Caco-2 (cell line): ENCODE results near the gene LRRC45. TPM values are rescaled to one million over a fixed set of nuclear protein-coding genes. Genes with fewer than 3 reads are reported as not detected.

Source experiments
- BruUV-seq: library from RNA; stranded (reverse); fragments of 400-500 nt; replicated peaks from 2 replicates; lab custom pipeline; 2021; lab: Mats Ljungman, UMichigan
- CTCF ChIA-PET: fragments of 300-600 bp; sonication (Branson Sonifier 250); formaldehyde crosslinking; loops from one replicate; lab custom pipeline; 2022; ENCODE audit warnings: antibody characterized with exemption; lab: Charles Lee
- POLR2A ChIA-PET: fragments of 300-600 bp; sonication (Branson Sonifier 250); formaldehyde crosslinking; loops from one replicate; lab custom pipeline; 2022; ENCODE audit warnings: antibody characterized with exemption; lab: Charles Lee
- DNase-seq, 2 experiments: peaks; one replicate each; pipeline versions ENCODE4 v3.0.0 to v3.0.0-alpha.2; 2020 to 2022
- H3K27me3 ChIP-seq: replicated peaks from 2 replicates; pipeline ENCODE4 v1.6.0; 2011; ENCODE audit warnings: low read length; ENCODE audit not compliant: control insufficient read depth, insufficient read depth
- H3K36me3 ChIP-seq: 2 replicates; pipeline ENCODE4 v1.5.1; 2011; ENCODE audit warnings: low read length; ENCODE audit not compliant: control insufficient read depth, insufficient read depth
- H3K4me1 ChIP-seq: fragments of 250-450 bp; sonication (Bioruptor Pico); 2 replicates; pipeline ENCODE4 v1.5.1; 2020; ENCODE audit warnings: mild to moderate bottlenecking
- H3K4me3 ChIP-seq: 2 replicates; pipeline ENCODE4 v1.5.1; 2011; ENCODE audit warnings: low read depth, mild to moderate bottlenecking, control low read depth, low read length
- H3K9me3 ChIP-seq: fragments of 250-450 bp; sonication (Bioruptor Pico); 2 replicates; pipeline ENCODE4 v1.5.1; 2020; ENCODE audit warnings: mild to moderate bottlenecking, moderate library complexity
- H3K27ac Mint-ChIP-seq: one replicate; pipeline ENCODE4 v1.8.0; 2022; ENCODE audit warnings: mixed read lengths; ENCODE audit not compliant: unreplicated experiment
- H3K27me3 Mint-ChIP-seq: one replicate; pipeline ENCODE4 v1.8.0; 2022; ENCODE audit warnings: mixed read lengths; ENCODE audit not compliant: insufficient read depth, unreplicated experiment
- H3K36me3 Mint-ChIP-seq: one replicate; pipeline ENCODE4 v1.8.0; 2022; ENCODE audit warnings: mild to moderate bottlenecking, mixed read lengths; ENCODE audit not compliant: insufficient read depth, unreplicated experiment
- H3K4me1 Mint-ChIP-seq: one replicate; pipeline ENCODE4 v1.8.0; 2022; ENCODE audit warnings: low read depth, mixed read lengths; ENCODE audit not compliant: unreplicated experiment
- H3K4me3 Mint-ChIP-seq: one replicate; pipeline ENCODE4 v1.8.0; 2022; ENCODE audit warnings: mild to moderate bottlenecking, moderate library complexity, mixed read lengths; ENCODE audit not compliant: unreplicated experiment
- H3K9me3 Mint-ChIP-seq: one replicate; pipeline ENCODE4 v1.8.0; 2022; ENCODE audit warnings: mixed read lengths; ENCODE audit not compliant: unreplicated experiment
- CTCF ChIP-seq, 2 experiments: fragments of 200-600 bp in 1 of 2; IDR thresholded peaks; 1 replicate in 1 of 2; 2 replicates in 1 of 2; pipeline versions ENCODE4 v1.5.1 to v1.8.0; 2011 to 2022; ENCODE audit warnings: antibody characterized with exemption in 1 of 2, control low read depth in 1 of 2, inconsistent platforms in 1 of 2, low read depth in 1 of 2, low read length in 1 of 2, mild to moderate bottlenecking in 1 of 2, moderate library complexity in 1 of 2; ENCODE audit not compliant: insufficient read depth in 1 of 2, severe bottlenecking in 1 of 2, unreplicated experiment in 1 of 2
- intact Hi-C: fragments of 100-400 bp; cut with micrococcal nuclease; formaldehyde crosslinking; loops from one replicate; pipeline ENCODE4 v1.10.0; 2022; ENCODE audit not compliant: unreplicated experiment
- total RNA-seq: library from RNA; stranded (reverse); gene quantifications from 2 replicates; pipeline ENCODE4 v1.2.3, GENCODE V29; 2022

Gene LRRC45
- total RNA-seq, 1 experiment from 2014 or later = 33.2 TPM

GRCh38 chr17:82039695-82040299 lies 16.7 kb downstream of the LRRC45 start:
- no TSS peak for BruUV-seq
- H3K4me1 ChIP-seq = peaks cover 14% of the 10 kb centered on the region
- Mint-ChIP-seq H3K27ac (no peak overlapping the region), H3K27me3 (no peaks in the 10 kb centered on the region), H3K4me3 (no peak overlapping the region), H3K4me1 (peaks cover 5% of the 10 kb centered on the region), H3K36me3 (peaks cover 15% of the 10 kb centered on the region), H3K9me3 (peaks cover 9% of the 10 kb centered on the region)
- H3K9me3 ChIP-seq = no peaks in the 10 kb centered on the region
- no peak for DNase-seq
- POLR2A ChIA-PET = no interaction called here
- intact Hi-C loops = no loop called here
- no peak for TF ChIP-seq CTCF (IDR thresholded peaks at IDR 0.05; ENCODE audit: insufficient read depth in 1 of 2, low read depth in 1 of 2, low read length in 1 of 2, severe bottlenecking in 1 of 2, unreplicated experiment in 1 of 2)
- CTCF ChIA-PET = interaction anchor here (1.5 kb wide), 1 partner anchor 17 kb away, joined by 3 read pairs; the partner anchor contains the start of genes CENPX and LRRC45
- H3K27me3 ChIP-seq = no peaks in the 10 kb centered on the region
- no peak overlapping the region for H3K4me3 ChIP-seq
- no peaks in the 10 kb centered on the region; the same call in 1 of the 2 replicates for H3K36me3 ChIP-seq

- CTCF ChIA-PET = interaction anchor here (0.9 to 1.4 kb wide), 3 partner anchors 10 to 39 kb away, joined by 3 to 7 read pairs (median 7); partner anchors contain the start of gene RAC3
- POLR2A ChIA-PET = no interaction called here
Observed at GRCh38 chr17:82041144-82041814, 18.2 kb downstream of the LRRC45 start.

GRCh38 chr17:82042649-82043048 lies 19.5 kb downstream of the LRRC45 start:
- Histone ChIP-seq H3K9me3 (no peaks in the 10 kb centered on the region), H3K4me1 (peaks cover 4% of the 10 kb centered on the region; the same call in 1 of the 2 replicates), H3K4me3 (no peak overlapping the region), H3K27me3 (no peaks in the 10 kb centered on the region), H3K36me3 (no peaks in the 10 kb centered on the region)
- H3K27me3 Mint-ChIP-seq = no peaks in the 10 kb centered on the region
- H3K27ac Mint-ChIP-seq = no peak overlapping the region
- BruUV-seq = no TSS peak
- H3K4me3 Mint-ChIP-seq = no peak overlapping the region
- TF ChIP-seq CTCF (IDR thresholded peaks at IDR 0.05; ENCODE audit: insufficient read depth in 1 of 2, low read depth in 1 of 2, low read length in 1 of 2, severe bottlenecking in 1 of 2, unreplicated experiment in 1 of 2) = no peak
- ChIA-PET POLR2A (no interaction called here), CTCF (no interaction called here)
- no peak for DNase-seq
- intact Hi-C loops = no loop called here
- H3K36me3 Mint-ChIP-seq = peaks cover 4% of the 10 kb centered on the region
- H3K9me3 Mint-ChIP-seq = peaks cover 9% of the 10 kb centered on the region
- no peaks in the 10 kb centered on the region for H3K4me1 Mint-ChIP-seq

More at GRCh38 chr17:82041144-82041814, 18.2 kb downstream of the LRRC45 start:
- Mint-ChIP-seq H3K4me1 (no peaks in the 10 kb centered on the region), H3K4me3 (no peak overlapping the region), H3K27me3 (no peaks in the 10 kb centered on the region), H3K27ac (no peak overlapping the region), H3K9me3 (peaks cover 9% of the 10 kb centered on the region), H3K36me3 (peaks cover 10% of the 10 kb centered on the region)
- no peaks in the 10 kb centered on the region for H3K9me3 ChIP-seq
- no peak for TF ChIP-seq CTCF (IDR thresholded peaks at IDR 0.05; ENCODE audit: insufficient read depth in 1 of 2, low read depth in 1 of 2, low read length in 1 of 2, severe bottlenecking in 1 of 2, unreplicated experiment in 1 of 2)
- intact Hi-C loops = no loop called here
- no peaks in the 10 kb centered on the region for H3K36me3 ChIP-seq
- peaks cover 10% of the 10 kb centered on the region for H3K4me1 ChIP-seq
- H3K4me3 ChIP-seq = no peak overlapping the region
- BruUV-seq = no TSS peak
- no peak for DNase-seq
- no peaks in the 10 kb centered on the region for H3K27me3 ChIP-seq
